Activated CD4-positive, alpha-beta T cell treated with anti-CD3 and anti-CD28 coated beads, Interleukin-2, Interleukin-6, amounts not matched to agents 100 ng/mL and 50 ng/mL, durations not matched to agents 16 hours and 8 hours (primary cell): Measurements from ENCODE around the gene MET.
"Not testable (repeated sequence)": the region's sequence is repeated elsewhere in the genome, so short reads cannot be mapped to it uniquely, and the experiment has no call there.

Experiments used
- DNase-seq: peaks from one replicate; pipeline ENCODE4 v3.0.0-alpha.2; 2020

Gene MET

DNA sequence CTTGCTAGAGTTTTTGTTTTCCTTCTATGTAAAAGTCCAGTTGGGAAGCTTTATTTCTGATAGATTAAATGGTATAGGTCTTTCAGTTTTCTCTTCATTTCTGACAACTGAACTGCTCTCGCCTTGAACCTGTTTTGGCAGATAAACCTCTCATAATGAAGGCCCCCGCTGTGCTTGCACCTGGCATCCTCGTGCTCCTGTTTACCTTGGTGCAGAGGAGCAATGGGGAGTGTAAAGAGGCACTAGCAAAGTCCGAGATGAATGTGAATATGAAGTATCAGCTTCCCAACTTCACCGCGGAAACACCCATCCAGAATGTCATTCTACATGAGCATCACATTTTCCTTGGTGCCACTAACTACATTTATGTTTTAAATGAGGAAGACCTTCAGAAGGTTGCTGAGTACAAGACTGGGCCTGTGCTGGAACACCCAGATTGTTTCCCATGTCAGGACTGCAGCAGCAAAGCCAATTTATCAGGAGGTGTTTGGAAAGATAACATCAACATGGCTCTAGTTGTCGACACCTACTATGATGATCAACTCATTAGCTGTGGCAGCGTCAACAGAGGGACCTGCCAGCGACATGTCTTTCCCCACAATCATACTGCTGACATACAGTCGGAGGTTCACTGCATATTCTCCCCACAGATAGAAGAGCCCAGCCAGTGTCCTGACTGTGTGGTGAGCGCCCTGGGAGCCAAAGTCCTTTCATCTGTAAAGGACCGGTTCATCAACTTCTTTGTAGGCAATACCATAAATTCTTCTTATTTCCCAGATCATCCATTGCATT is 27.1 kb downstream of the MET start:
- no peak for DNase-seq

DNA sequence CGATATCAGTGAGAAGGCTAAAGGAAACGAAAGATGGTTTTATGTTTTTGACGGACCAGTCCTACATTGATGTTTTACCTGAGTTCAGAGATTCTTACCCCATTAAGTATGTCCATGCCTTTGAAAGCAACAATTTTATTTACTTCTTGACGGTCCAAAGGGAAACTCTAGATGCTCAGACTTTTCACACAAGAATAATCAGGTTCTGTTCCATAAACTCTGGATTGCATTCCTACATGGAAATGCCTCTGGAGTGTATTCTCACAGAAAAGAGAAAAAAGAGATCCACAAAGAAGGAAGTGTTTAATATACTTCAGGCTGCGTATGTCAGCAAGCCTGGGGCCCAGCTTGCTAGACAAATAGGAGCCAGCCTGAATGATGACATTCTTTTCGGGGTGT is 27.7 kb downstream of the MET start:
- no peak for DNase-seq

DNA sequence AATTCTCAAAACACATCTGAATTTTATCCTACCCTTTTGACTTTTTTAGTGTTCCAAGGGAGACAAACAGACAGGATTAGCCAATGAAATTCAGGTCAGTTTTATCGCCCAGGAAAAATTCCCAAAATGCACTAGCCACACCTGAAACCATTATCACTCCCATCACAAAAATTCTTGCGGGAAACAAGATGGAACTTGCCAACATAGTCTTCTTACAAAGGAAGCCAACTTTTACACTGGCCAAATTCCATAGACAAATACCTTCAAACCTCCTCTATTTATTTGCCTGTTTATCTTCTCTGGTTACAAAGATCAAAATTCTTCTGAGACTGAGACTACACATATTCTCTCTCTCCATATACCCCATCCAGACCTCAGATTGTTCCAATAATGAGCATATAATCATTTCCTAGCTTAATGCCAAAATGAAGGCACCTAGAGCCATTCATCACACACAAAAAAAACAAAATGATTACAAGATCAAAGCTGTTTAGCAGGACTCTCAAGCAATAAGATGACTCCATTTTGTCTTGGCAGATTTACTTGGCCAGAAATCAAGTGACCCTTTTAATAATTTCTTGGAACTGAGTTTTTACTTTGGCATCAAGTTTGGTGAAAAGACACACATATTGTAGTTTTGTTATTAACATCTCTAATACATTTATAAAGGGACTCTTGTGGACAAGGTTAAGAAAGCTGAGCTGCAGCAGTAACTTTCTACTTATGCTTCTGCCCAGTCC is 30.2 kb downstream of the MET start:
- DNase-seq, result no peak

DNA sequence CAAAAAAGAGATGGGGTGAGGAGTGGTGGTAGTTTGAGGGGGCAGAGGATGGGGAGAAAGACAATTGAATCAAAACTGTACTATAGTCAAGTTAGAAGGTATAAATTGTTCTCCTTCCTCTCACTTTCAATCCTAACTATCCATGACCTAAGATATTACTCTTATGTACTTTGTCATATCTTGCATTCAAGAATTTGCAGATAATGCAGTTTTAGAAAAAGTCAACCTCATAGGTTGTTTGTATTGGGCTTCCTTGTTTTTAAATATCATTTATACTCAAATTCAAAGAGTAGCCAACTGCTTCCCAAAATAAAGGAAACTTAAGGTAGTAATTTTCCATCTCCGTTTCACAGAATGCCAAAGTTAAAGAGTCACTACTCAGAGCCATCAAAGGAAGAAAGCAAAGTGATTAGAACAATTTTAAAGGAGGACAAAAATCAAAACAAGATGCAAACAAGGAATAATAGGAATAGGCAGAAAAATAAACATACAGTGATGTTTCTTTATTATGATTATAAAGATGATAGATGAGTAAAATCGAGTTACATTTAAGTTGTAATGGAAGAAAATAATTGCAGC is 32.7 kb downstream of the MET start:
- DNase-seq, result no peak

DNA sequence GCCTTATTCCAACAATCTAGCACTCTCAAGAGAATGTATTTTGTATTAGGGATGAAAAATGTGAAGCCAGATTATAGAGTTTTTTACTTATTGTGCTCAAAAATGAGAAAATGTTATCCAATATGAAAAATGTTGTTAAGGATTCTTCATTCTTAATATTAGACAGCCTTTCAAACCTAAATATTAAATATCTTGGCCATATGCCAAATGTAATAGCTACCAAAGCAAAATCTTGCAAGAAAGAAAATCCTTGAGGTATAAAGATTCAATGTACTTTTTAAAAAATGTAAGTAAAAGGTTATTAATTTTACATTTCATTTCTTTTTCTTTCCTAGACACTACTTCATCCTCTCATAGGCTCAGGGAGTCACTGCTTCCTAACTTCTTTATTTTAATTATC is 33.4 kb downstream of the MET start:
- DNase-seq, result no peak

DNA sequence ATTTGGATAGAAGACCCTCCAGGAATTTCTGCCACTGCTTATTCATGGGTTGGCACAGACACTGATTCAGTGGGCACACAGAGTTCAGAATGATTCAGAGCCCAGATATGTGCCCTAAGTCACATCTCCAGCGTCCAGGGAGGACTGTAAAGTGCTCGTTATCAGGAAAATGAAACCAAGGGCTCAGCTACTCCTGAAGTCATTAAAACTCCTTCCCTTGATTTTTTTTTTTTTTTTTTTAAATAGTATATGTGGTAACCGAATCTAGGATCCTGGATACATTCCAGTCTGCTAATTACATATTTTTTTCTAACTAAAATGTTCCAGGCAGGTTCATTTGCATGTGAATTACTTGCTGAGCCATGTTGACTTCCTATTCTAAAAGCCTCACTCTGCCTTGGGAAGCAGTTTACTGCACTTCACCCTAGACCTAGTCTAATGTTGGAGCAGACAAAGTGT is 34.7 kb downstream of the MET start:
- DNase-seq, result no peak

- DNase-seq, result no peak
Observed at GRCh38 chr7:116707289-116707688, 35.3 kb downstream of the MET start.

- no peak for DNase-seq
Observed at GRCh38 chr7:116708248-116708647, 36.3 kb downstream of the MET start.

- DNase-seq, result no peak
Observed at GRCh38 chr7:116708861-116709260, 36.9 kb downstream of the MET start.

DNA sequence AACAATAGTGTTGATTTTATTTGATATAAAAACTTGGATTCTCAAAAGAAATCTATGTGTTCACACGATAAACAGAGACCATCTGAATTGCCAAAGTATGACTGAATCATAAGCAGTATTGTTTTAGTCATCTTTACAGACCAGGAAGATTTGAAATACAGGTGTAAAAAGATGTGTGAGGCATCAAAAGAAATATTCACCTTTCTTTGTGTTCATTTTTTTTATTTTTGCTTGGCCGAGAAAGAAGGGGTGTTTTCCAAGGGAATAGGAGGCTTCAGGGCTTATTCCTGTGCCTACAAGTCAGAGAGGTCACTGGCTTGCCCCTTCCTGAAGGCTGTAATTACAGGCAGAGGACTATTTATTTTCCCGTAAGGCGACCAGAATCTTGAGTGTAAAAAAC is 37.3 kb downstream of the MET start:
- DNase-seq, result no peak

DNA sequence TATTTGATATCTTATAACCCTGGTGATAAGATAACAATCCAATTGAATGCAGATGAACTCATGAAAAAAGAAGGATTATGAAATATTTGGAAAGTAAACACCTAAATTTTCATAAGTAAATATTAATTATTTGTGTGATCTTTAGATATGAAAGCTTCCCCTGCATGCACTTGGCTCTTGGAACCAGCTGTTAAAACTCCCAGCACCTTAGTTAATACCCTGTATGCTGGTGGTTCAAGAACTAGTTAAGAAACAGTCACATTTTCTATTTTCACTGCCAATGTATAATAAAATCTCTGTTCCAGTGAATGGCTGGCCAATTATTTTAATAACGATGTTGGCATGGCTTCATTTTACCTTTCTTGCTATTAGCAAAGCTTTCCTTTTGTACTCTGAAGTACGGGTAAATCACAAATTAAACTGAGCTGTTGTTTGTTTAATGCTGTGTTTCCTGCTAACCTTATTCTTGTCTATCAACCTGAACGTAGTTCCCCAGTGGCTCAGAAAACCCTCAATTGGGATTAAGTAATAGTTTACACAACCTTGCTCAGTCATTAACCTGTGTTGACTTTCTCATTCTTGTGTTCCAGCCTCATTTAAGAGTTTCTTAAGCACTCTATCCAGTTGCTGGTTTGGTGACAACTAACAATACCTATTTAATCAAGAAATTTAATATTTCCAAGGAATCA is 38.9 kb downstream of the MET start:
- no peak for DNase-seq

GRCh38 chr7:116711790-116712189 is 39.8 kb downstream of the MET start:
- no peak for DNase-seq

DNA sequence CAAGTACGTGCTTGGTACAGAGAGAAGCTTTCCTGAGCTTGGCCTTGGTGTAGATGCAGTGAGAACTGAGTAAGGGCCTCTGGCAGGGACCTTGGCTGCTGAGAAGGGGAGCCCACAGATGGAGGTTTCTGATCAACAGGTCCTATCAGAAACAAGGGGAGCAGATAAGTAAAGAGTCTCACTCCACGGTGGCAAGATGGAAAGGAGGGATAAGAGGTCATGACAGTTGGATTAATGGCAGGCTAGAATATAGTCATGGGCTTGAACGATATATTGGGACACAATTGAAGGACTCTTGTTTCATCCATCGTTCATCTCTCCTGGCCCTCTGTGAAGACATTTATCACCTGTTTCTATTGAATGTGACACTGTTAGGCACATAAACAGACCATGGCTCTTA is 41.5 kb downstream of the MET start:
- DNase-seq, result no peak

DNA sequence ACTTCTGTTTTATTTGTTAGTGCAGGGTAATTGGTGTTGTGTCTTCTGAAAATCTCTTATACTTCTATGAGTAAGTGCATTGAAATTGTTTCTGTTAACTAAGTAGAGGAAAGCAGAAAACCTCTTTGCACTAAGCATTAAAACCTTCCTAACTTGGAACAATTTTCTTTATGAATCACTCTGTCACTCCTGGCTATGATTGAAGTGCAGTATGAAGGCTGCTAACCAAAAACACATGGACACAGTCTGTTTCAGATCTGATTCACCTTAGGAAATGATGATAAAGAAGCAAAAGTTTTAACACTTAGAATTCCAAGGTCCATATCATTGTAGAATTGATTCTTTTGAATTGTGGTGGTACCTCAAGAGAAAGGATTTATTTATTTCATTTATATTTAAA is 41.9 kb downstream of the MET start:
- no peak for DNase-seq

- DNase-seq, result no peak
Observed at GRCh38 chr7:116715077-116715476, 43.1 kb downstream of the MET start.

- no peak for DNase-seq
Observed at GRCh38 chr7:116717137-116717536, 45.1 kb downstream of the MET start.

- not testable (repeated sequence) for DNase-seq
Observed at GRCh38 chr7:116723959-116724529, 52.0 kb downstream of the MET start.

- no peak for DNase-seq
Observed at GRCh38 chr7:116724560-116725231, 52.7 kb downstream of the MET start.

GRCh38 chr7:116726149-116726548 is 54.2 kb downstream of the MET start:
- DNase-seq, result no peak

GRCh38 chr7:116726713-116727431 is 54.9 kb downstream of the MET start:
- no peak for DNase-seq

GRCh38 chr7:116727432-116728009 is 55.5 kb downstream of the MET start:
- DNase-seq, result no peak
